ENCODE data around the gene TPST2. TPM values are rescaled to one million over a fixed set of nuclear protein-coding genes. Genes with fewer than 3 reads are reported as not detected.

Gene TPST2
- total and polyA plus RNA-seq, 9 of the 15 experiments (the other 6 are each of a cell fraction or from before 2014, with no cell fraction given): 14.2 to 123 (median 60.1) TPM

GRCh38 chr22:26482161-26482560, 107.8 kb downstream of the TPST2 start (continued):
- TF ChIP-seq EWSR1 (IDR thresholded peaks at IDR 0.05; ENCODE audit: borderline replicate concordance, low read depth, partially characterized antibody) (no peak), MEIS2 (IDR thresholded peaks at IDR 0.05; ENCODE audit: partially characterized antibody) (peak; percentile 78), ELF1 (tag; IDR thresholded peaks at IDR 0.05) (no peak), FOXJ2 (tag; IDR thresholded peaks at IDR 0.05) (0 out of 2 replicates have a peak, but pooled peaks have one; percentile 56), ZBTB8A (IDR thresholded peaks at IDR 0.05; ENCODE audit: partially characterized antibody) (no peak), ZNF766 (CRISPR knock-in tag; conservative IDR thresholded peaks at IDR 0.05) (0 out of 2 replicates have a peak, but pooled peaks have one; percentile 27), RFX1 (IDR thresholded peaks at IDR 0.05) (peak; percentile 33; the same call in 1 of the 2 replicates), ZNF354B (CRISPR knock-in tag; IDR thresholded peaks at IDR 0.05) (no peak)

- in situ Hi-C loops (cut with MboI): no loop called here
- Histone ChIP-seq H3K79me2 (ENCODE audit: control insufficient read depth, insufficient read depth, low read length) (peaks cover 98% of the 10 kb centered on the region), H3K4me3 (peak overlapping the region; percentile 89), H3K27me3 (ENCODE audit: control insufficient read depth in 2 of 2, insufficient read depth in 2 of 2, low read length in 2 of 2) (no peaks in the 10 kb centered on the region), H3K9me1 (ENCODE audit: control insufficient read depth, insufficient read depth, low read length) (no peaks in the 10 kb centered on the region), H3K9me3 (replicated peaks; ENCODE audit: control insufficient read depth, insufficient read depth, low read depth, low read length) (no peaks in the 10 kb centered on the region), H3K4me2 (ENCODE audit: insufficient read depth, low read length) (peak overlapping the region; percentile 97), H3K36me3 (ENCODE audit: control insufficient read depth, insufficient read depth, low read length) (peaks cover 37% of the 10 kb centered on the region; the same call in 2 of the 3 replicates), H3K4me1 (replicated peaks in 1 of 2; ENCODE audit: control insufficient read depth in 2 of 2, insufficient read depth in 2 of 2, low read length in 2 of 2) (peaks cover 14 to 52% of the 10 kb centered on the region in 2 experiments; a peak in 4 of 5 replicates), H3K9ac (ENCODE audit: insufficient read depth in 1 of 2, low read depth in 2 of 2, low read length in 2 of 2) (peak overlapping the region; percentile 71 to 72; a peak in 3 of 4 replicates), H3K27ac (ENCODE audit: extremely low read depth, low read depth, low read length) (peak overlapping the region; percentile 86), H4K20me1 (replicated peaks; ENCODE audit: control insufficient read depth, insufficient read depth, low read length) (no peaks in the 10 kb centered on the region), H2AFZ (ENCODE audit: low read depth, low read length) (0 out of 2 replicates have a peak overlapping the region, but pooled peaks have one; percentile 3)
- BruUV-seq (replicated peaks): no TSS peak
- intact Hi-C loops (cut with micrococcal nuclease): loop anchor here (10.0 kb wide), 1 partner anchor 103 kb away; no protein-coding TSS in a partner anchor
- no peak for DNase-seq (ENCODE audit: extremely low read depth in 1 of 4, low spot score in 3 of 4)
- no peak for FAIRE-seq
- ChIA-PET CTCF (ENCODE audit: low intra/inter-chr PET ratio) (no interaction called here), POLR2A (interaction anchor here (0.9 to 4.5 kb wide), 6 partner anchors 11 to 116 kb away, joined by 3 to 35 read pairs (median 4); no protein-coding TSS in a partner anchor)
- ATAC-seq: no peak
- 8% methylated on average over 4 of the region's 4 CpGs for WGBS (ENCODE audit: insufficient coverage, low coverage, missing lambda C conversion rate)
- no peak for TF ChIP-seq MIER1 (IDR thresholded peaks at IDR 0.05; ENCODE audit: low read depth)
- no peak for TF ChIP-seq COPS2 (conservative IDR thresholded peaks at IDR 0.05)
- TF ChIP-seq CAMTA2 (CRISPR knock-in tag; conservative IDR thresholded peaks at IDR 0.05): no peak
- TF ChIP-seq BHLHE40 (IDR thresholded peaks at IDR 0.05; ENCODE audit: low read length): no peak
- no peak for TF ChIP-seq ZNF696 (CRISPR knock-in tag; conservative IDR thresholded peaks at IDR 0.05)
- TF ChIP-seq NFIC (IDR thresholded peaks at IDR 0.05): no peak
- TF ChIP-seq PTBP1 (IDR thresholded peaks at IDR 0.05; ENCODE audit: low read depth, low read length): no peak
- TF ChIP-seq, protein P1, sequence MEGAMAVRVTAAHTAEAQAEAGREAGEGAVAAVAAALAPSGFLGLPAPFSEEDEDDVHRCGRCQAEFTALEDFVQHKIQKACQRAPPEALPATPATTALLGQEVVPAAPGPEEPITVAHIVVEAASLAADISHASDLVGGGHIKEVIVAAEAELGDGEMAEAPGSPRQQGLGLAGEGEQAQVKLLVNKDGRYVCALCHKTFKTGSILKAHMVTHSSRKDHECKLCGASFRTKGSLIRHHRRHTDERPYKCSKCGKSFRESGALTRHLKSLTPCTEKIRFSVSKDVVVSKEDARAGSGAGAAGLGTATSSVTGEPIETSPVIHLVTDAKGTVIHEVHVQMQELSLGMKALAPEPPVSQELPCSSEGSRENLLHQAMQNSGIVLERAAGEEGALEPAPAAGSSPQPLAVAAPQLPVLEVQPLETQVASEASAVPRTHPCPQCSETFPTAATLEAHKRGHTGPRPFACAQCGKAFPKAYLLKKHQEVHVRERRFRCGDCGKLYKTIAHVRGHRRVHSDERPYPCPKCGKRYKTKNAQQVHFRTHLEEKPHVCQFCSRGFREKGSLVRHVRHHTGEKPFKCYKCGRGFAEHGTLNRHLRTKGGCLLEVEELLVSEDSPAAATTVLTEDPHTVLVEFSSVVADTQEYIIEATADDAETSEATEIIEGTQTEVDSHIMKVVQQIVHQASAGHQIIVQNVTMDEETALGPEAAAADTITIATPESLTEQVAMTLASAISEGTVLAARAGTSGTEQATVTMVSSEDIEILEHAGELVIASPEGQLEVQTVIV (CRISPR knock-in tag; IDR thresholded peaks at IDR 0.05; ENCODE audit: borderline replicate concordance): no peak
- TF ChIP-seq FOXJ3 (CRISPR knock-in tag; IDR thresholded peaks at IDR 0.05): no peak
- TF ChIP-seq MEIS2 (IDR thresholded peaks at IDR 0.05; ENCODE audit: partially characterized antibody): no peak
- no peak for TF ChIP-seq POLR2B (IDR thresholded peaks at IDR 0.05; ENCODE audit: low read depth, partially characterized antibody)
- no peak for TF ChIP-seq ELF4 (CRISPR knock-in tag; IDR thresholded peaks at IDR 0.05)
These were observed 108.2 kb downstream of the TPST2 start for GRCh38 chr22:26481694-26482093.
